Measurements from ENCODE around the gene ZNF423. TPM values are rescaled to one million over a fixed set of nuclear protein-coding genes. Genes with fewer than 3 reads are reported as not detected.

The ZNF423 gene
- polyA plus RNA-seq, 1 of the 3 experiments (the other 2 are of a cell fraction), result 1.2 TPM

- H4K20me1 ChIP-seq (ENCODE audit: insufficient read depth), result no peaks in the 10 kb centered on the region
- DNase-seq, result no peak
- WGBS (ENCODE audit: low lambda C conversion rate), result 17% methylated on average over 2 of the region's 2 CpGs
- ChIA-PET CTCF (interaction anchor here (0.8 to 1.3 kb wide), 3 partner anchors 18 to 410 kb away, joined by 3 to 4 read pairs (median 3); no protein-coding TSS in a partner anchor), POLR2A (no interaction called here)
- no peaks in the 10 kb centered on the region for H3K36me3 ChIP-seq (replicated peaks in 1 of 2; ENCODE audit: control insufficient read depth in 1 of 2, insufficient read depth in 2 of 2, low read length in 1 of 2)
- TF ChIP-seq, protein P1, sequence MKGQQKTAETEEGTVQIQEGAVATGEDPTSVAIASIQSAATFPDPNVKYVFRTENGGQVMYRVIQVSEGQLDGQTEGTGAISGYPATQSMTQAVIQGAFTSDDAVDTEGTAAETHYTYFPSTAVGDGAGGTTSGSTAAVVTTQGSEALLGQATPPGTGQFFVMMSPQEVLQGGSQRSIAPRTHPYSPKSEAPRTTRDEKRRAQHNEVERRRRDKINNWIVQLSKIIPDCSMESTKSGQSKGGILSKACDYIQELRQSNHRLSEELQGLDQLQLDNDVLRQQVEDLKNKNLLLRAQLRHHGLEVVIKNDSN (IDR thresholded peaks at IDR 0.05; ENCODE audit: borderline replicate concordance, low read depth), result no peak
- TF ChIP-seq, protein P2, sequence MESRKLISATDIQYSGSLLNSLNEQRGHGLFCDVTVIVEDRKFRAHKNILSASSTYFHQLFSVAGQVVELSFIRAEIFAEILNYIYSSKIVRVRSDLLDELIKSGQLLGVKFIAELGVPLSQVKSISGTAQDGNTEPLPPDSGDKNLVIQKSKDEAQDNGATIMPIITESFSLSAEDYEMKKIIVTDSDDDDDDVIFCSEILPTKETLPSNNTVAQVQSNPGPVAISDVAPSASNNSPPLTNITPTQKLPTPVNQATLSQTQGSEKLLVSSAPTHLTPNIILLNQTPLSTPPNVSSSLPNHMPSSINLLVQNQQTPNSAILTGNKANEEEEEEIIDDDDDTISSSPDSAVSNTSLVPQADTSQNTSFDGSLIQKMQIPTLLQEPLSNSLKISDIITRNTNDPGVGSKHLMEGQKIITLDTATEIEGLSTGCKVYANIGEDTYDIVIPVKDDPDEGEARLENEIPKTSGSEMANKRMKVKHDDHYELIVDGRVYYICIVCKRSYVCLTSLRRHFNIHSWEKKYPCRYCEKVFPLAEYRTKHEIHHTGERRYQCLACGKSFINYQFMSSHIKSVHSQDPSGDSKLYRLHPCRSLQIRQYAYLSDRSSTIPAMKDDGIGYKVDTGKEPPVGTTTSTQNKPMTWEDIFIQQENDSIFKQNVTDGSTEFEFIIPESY (IDR thresholded peaks at IDR 0.05; ENCODE audit: borderline replicate concordance, low read depth), result no peak
- TF ChIP-seq, protein P3, sequence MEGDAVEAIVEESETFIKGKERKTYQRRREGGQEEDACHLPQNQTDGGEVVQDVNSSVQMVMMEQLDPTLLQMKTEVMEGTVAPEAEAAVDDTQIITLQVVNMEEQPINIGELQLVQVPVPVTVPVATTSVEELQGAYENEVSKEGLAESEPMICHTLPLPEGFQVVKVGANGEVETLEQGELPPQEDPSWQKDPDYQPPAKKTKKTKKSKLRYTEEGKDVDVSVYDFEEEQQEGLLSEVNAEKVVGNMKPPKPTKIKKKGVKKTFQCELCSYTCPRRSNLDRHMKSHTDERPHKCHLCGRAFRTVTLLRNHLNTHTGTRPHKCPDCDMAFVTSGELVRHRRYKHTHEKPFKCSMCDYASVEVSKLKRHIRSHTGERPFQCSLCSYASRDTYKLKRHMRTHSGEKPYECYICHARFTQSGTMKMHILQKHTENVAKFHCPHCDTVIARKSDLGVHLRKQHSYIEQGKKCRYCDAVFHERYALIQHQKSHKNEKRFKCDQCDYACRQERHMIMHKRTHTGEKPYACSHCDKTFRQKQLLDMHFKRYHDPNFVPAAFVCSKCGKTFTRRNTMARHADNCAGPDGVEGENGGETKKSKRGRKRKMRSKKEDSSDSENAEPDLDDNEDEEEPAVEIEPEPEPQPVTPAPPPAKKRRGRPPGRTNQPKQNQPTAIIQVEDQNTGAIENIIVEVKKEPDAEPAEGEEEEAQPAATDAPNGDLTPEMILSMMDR (IDR thresholded peaks at IDR 0.05), result no peak
- TF ChIP-seq MAX (IDR thresholded peaks at IDR 0.05; ENCODE audit: low read depth), result no peak
- TF ChIP-seq RAD21 (IDR thresholded peaks at IDR 0.05; ENCODE audit: low read length), result no peak
- TF ChIP-seq, protein P4, sequence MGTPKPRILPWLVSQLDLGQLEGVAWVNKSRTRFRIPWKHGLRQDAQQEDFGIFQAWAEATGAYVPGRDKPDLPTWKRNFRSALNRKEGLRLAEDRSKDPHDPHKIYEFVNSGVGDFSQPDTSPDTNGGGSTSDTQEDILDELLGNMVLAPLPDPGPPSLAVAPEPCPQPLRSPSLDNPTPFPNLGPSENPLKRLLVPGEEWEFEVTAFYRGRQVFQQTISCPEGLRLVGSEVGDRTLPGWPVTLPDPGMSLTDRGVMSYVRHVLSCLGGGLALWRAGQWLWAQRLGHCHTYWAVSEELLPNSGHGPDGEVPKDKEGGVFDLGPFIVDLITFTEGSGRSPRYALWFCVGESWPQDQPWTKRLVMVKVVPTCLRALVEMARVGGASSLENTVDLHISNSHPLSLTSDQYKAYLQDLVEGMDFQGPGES (IDR thresholded peaks at IDR 0.05; ENCODE audit: low read depth, low read length), result no peak
- TF ChIP-seq ELF1 (IDR thresholded peaks at IDR 0.05), result no peak
- TF ChIP-seq FOXJ3 (CRISPR knock-in tag; IDR thresholded peaks at IDR 0.05), result no peak
- TF ChIP-seq MEF2A (IDR thresholded peaks at IDR 0.05; ENCODE audit: borderline replicate concordance, low read depth), result no peak
- TF ChIP-seq POLR2AphosphoS5 (IDR thresholded peaks at IDR 0.05; ENCODE audit: low read depth, low read length), result no peak
- no peak for TF ChIP-seq SMC3 (IDR thresholded peaks at IDR 0.05; ENCODE audit: low read depth, low read length)
- no peak for TF ChIP-seq JUND (IDR thresholded peaks at IDR 0.05)
- no peak overlapping the region for H3K4me3 ChIP-seq (ENCODE audit: low read depth in 2 of 2, low read length in 1 of 2)
- H3F3A ChIP-seq (replicated peaks; ENCODE audit: insufficient read depth), result no peaks in the 10 kb centered on the region
- H3K9ac ChIP-seq, result no peak overlapping the region
- H3K9me2 ChIP-seq, result no peaks in the 10 kb centered on the region
- H3K4me2 ChIP-seq, result no peak overlapping the region
- H2AFZ ChIP-seq (ENCODE audit: low read depth), result no peak overlapping the region
- no peak overlapping the region for H3K27ac ChIP-seq (ENCODE audit: low read depth in 2 of 2, low read length in 1 of 2)
- H3K4me1 ChIP-seq (ENCODE audit: control insufficient read depth in 1 of 2, insufficient read depth in 2 of 2, low read depth in 1 of 2, low read length in 1 of 2), result no peaks in the 10 kb centered on the region
- no peaks in the 10 kb centered on the region for H3K79me2 ChIP-seq (ENCODE audit: insufficient read depth)
- no peaks in the 10 kb centered on the region for H3K27me3 ChIP-seq (ENCODE audit: insufficient read depth)
- H3K9me3 ChIP-seq, result no peaks in the 10 kb centered on the region
Observed at GRCh38 chr16:49446805-49447204, 409.1 kb downstream of the ZNF423 start.
